Pulmonary artery endothelial cell (primary cell): ENCODE data around the gene HOXB8. TPM values are rescaled to one million over a fixed set of nuclear protein-coding genes. Genes with fewer than 3 reads are reported as not detected.

Source experiments
- DNase-seq: peaks from one replicate; pipeline ENCODE4 v3.0.0-alpha.2; 2011; ENCODE audit warnings: low read depth, low spot score
- total RNA-seq: library from RNA; depleted of rRNA; stranded (reverse); fragments of >200 nt; gene quantifications from 2 replicates; pipeline ENCODE4 v1.2.3, GENCODE V29; 2014

Gene HOXB8
- total RNA-seq, 1 donor from 2014 or later: not detected

- DNase-seq: no peak
Measured at GRCh38 chr17:48610282-48611211, 4.5 kb downstream of the HOXB8 start, which contains the start of gene HOXB7. Gene HOXB7 (minus strand): TSS chr17:48611017. CDS start chr17:48610918, 99 bp downstream.

DNA sequence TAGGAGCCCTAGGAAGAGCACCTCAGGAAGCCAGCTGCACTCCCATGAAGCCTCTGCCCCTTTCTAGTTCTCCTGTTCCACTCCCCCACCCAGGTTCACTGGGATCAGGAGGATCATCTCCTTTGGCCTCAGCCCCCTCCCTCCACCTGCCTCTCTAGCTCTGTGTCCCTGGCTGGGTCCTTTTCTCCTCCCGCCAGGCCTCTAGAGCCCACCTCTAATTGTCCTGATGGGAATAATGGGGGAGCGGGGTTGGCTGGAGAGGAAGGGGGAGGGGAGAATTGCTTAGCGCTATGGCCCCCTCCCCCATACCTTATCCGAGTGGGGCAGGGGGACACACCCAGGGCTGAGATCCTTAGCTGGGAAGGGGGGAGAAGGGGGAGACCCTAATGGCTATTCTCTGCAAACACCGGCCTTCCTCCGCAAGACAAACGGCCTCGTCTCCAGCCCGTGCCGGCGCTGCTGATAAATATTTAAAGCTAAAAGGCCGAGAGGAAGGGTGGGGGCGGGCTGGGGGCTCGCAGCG lies 5.3 kb downstream of the HOXB8 start:
- DNase-seq: no peak

DNA sequence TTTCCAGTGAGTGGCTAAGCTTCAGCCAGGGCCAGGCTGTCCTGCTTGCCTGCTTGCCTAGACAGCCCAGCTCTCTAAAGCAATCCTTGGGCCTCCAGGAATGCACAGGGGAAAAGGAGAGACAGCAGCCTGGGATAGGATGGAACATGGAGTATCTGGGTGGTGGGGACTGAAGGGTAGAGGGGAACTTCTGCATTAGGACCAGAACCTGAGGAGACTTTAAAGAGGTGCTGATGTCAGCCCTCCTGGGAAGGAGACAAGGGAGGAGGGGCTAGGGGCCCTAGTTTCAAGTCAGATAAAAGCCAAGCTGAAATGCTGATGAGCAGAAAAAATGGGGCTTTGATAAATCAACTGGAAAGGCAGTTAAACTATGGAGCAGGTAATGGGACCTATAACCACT lies 6.1 kb downstream of the HOXB8 start:
- no peak for DNase-seq

DNA sequence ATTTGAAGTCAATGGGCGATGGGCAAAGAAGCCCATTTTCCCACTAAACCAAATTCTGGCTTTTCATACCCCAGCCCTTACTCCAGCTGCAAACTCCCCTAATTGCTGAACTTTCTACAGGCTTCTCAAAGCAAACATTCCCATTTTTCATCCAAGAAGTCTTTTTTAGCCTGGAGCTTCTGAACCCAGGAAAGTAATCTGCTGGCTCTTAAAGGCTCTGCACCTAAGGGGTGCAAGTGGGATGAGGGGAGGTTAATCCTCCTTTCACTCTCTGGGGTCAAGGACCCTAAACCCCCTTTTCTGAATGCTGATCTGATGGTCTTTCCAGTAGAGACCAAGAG lies 6.6 kb downstream of the HOXB8 start:
- DNase-seq: no peak

GRCh38 chr17:48606892-48607614 lies 8.0 kb downstream of the HOXB8 start:
- DNase-seq: no peak

DNA sequence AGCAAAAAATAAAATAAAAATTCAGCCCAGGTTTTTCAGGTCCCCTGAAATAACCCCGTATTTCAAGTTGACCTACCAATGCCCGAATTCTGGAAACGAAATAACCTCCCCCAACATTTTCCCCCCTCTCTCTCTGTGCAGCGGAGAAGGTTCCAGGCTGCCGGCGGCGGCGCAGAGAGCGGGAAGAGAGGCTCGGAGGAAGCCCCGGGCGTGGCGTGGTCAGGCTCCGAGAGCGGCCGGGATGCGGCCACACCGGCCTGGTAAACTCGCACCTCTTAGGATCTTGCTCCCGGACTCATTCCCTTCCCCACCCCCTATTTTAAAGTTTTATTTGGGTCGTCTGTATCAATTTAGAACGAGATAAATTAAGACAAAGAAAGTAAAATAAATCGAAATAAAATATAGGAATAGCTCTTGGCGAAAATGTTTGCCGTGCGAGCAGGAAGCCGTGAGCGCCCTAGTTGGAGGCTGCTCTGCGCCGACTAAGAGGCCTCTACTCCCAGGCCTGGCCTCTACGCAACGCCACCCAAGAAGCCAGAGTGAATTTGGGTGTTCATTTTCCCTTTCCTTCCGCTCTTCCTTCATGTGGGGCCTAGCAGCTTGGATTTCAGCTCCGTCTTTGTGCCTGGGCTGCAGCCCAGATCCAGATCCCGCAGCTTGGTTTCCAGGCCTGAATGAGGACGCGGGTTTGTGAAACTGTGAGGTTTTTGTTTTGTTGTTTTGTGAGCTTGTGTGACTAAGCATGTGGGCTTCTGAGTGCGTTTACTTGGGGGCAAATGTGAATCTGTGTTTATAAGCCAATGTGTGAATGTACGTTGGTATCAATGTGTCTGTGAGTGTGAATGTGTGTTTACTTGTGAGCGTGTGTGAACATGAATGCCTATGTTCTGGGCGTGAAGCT lies 8.9 kb downstream of the HOXB8 start:
- DNase-seq: no peak

- DNase-seq: no peak
Measured at GRCh38 chr17:48605409-48605919, 9.6 kb downstream of the HOXB8 start.

DNA sequence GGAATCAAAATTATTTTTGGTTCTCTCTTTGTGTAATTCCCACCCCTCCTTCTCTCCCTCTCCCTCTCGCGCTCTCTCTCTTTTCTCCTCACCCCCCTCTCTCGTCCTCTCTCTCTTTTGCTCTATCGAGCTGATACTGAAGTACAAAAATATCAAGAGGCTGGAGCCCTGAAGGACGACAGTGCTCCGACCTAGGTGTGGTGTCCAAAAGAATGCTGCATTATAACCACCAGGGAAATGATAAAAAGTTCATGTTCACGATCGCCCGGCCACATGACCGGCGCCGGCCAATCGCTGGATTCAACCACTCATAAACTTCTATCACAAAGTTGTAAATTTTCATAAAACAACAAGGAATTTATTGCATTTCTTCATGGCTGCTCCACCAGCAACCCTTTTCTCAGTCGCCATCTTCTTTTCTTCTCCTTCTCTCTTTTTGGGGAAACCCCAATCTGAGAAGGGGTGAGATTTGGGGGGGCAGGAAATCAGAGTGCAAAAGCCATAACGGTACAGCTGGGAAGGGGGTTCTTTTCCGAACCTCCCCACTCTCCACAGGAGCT lies 10.2 kb downstream of the HOXB8 start, which contains the start of gene HOXB6:
Gene HOXB6 (minus strand): TSS at position 217 of the 560 bp plus-strand sequence. CDS start 6,836 bp downstream, outside the sequence.
- no peak for DNase-seq

DNA sequence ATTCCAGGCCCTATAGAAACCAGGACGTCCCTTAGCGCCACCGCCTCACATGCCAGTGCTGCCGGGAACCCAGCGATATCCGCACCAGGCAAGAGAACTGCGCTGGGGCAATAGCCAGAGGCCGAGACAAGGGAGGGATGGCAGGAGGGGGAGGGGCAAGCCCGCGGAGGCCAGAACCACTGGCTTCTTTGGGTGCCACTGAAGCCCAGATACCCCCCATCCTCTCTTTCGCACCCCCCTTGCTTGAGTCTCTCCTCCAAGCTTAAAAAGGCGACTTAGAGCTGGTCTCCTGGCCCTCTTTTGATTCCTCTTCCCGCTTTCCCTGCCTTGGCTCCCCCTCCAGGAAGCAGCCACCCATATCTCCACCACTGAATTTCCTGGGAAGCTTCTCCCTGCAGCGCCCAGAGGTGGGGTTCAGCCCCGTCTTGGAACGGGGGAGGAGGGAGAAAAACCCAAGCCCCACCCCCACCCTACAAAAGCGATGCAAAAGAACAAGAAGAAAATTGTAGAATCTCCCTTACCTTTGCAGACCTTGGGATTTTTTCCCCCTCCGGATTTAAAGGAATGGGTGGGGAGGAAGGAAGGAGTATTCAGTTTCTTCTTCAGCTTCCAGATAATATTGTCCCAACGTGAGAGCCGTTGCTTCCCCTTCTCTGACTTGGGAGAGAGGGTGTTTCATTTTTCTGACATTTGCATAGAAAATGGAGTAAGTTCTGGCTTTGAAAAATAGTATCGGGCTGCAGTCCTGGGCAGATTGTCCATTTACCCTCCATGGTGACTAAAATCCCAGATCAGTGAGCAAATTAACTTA lies 10.9 kb downstream of the HOXB8 start:
- no peak for DNase-seq

- DNase-seq: no peak
Measured at GRCh38 chr17:48601539-48602425, 13.3 kb downstream of the HOXB8 start.

GRCh38 chr17:48601207-48601538 lies 13.9 kb downstream of the HOXB8 start:
- no peak for DNase-seq

DNA sequence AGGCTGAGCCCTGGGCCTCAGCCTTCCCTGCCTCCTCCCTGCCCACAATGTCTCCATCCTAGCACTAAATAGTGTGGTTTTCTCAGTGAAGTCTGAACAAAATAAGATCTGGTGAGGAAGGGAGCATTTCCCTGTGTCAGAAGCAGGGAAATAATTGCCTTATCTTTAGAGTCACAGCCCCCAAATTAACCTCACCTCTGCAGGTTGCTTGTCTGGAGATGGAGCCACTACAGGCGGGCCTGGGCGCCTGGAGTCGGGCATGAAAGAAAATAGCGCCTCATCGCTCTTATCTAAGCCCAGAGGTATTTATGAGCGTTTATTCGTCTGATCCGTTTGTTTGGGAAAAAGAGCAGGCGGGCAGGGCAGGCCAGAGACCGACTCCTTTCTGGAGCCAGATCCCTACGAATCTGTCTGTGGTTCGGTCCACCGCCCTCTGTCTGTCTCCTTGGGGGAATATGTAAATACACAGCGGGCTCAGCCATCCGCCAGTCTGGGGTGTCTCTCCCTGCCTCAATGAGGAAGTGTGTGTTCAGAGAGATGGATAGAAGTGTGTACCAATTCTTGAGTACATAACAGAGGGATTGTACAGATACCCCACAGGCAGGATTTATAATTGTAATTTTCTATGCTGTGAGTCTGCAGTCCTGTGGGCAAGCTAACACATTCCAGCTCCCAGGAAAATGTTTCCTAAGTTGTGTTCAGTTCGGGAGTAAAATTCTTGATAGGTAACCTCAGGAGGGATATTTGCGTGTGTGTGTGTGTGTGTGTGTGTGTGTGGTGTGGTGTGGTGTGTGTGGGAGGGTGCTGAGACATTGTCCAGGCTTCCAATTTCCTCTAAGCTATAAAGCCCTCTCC lies 14.6 kb downstream of the HOXB8 start:
- no peak for DNase-seq

DNA sequence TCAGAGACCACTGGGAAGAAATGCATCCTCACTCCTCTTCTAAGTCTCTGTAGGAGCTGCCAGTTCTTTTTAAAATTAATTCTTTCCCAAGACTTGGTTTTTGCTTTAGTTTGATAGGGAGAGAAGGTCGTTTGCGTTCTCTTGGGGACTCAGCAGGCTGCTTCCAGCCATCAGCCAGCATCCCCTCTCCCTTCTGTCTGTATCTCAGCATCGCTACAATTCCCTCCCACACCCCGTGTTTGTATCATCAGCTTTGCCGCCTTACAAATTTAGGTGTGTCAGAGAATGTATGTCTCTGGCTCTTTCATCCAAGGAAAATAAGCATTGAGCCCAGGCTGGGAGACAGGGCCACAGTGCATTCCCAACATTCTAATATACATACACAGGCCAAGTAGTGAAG lies 15.7 kb downstream of the HOXB8 start:
- no peak for DNase-seq

- DNase-seq: no peak
Measured at GRCh38 chr17:48598736-48599135, 16.4 kb downstream of the HOXB8 start.

DNA sequence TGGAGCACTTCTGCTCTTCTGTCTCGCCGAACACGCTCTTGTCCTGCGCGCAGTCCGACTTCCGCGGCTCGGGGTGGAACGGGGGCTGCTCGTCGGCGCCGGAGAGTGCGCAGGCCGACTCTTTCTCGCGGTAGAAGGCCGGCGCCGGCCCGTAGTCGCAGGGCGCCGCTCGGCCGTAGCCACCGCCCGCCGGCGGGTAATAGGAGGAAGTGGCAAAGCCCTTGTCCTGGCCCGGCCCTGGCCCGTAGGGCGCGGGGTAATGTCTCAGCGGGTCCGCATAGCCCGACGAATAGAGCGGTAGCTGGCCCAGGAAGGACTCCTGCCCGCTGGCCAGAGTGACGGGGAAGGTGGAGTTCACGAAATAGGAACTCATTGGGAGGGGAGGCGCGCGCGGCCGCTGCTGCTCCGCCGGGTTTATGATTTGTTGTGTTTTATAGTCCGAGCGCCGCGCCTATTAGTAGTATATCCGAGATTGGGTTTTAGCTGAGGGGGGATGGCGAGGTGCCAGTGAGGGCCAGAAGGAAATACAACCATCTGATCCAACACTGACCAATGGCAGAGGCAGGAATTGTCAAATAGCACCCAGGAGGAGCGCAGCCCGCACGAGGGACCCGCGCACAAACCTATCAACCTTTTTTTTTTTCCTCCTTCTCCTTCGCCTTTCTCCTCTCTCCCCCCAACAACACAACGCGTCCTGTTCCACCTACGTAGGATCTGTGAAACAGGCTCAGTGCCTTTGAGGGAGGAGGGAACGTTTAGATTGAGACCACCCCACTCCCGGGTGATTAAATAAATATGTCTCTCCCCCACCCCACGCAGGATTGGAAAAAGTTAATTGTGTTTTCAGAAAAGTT lies 17.1 kb downstream of the HOXB8 start:
- DNase-seq: no peak

DNA sequence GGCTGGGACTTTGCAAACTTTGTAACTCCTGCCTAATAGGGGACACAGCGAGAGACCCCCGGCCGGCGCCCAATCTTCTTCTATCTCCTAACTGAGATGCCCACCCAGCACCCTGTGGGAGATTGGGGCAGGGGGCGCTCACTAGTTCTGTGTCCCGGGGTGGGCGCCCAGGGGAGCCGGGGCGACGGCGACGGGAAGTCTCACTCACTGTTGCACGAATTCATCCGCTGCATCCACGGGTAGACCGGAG lies 17.6 kb downstream of the HOXB8 start:
- no peak for DNase-seq
